KMS-11 (cell line): ENCODE data around the gene LRRTM4.

Experiments
- H2AFZ ChIP-seq: fragments of 200-600 bp; sonication (generic); 2 replicates; pipeline ENCODE4 v1.6.1; 2016; ENCODE audit warnings: antibody characterized with exemption, mixed run types, low read depth
- H3K27ac ChIP-seq: fragments of 200-600 bp; sonication (generic); 2 replicates; pipeline ENCODE4 v1.6.1; 2016; ENCODE audit warnings: mild to moderate bottlenecking, mixed run types
- H3K27me3 ChIP-seq: fragments of 200-600 bp; sonication (generic); 2 replicates; pipeline ENCODE4 v1.6.1; 2017; ENCODE audit warnings: mild to moderate bottlenecking, low read depth, mixed run types, moderate library complexity; ENCODE audit not compliant: insufficient read depth
- H3K36me3 ChIP-seq: fragments of 200-600 bp; sonication (generic); 2 replicates; pipeline ENCODE4 v1.6.1; 2017; ENCODE audit warnings: mild to moderate bottlenecking, mixed run types; ENCODE audit not compliant: insufficient read depth
- H3K4me1 ChIP-seq: fragments of 200-600 bp; sonication (generic); 2 replicates; pipeline ENCODE4 v1.6.1; 2016; ENCODE audit warnings: mild to moderate bottlenecking, low read depth, mixed run types; ENCODE audit not compliant: poor library complexity, severe bottlenecking
- H3K4me2 ChIP-seq: fragments of 200-600 bp; sonication (generic); 2 replicates; pipeline ENCODE4 v1.7.0; 2016; ENCODE audit warnings: mild to moderate bottlenecking, mixed run types
- H3K4me3 ChIP-seq: fragments of 200-600 bp; sonication (generic); IDR thresholded peaks from 2 replicates; pipeline ENCODE4 v1.6.1; 2017; ENCODE audit warnings: low read depth, low read length, mixed read lengths; ENCODE audit not compliant: insufficient read depth
- H3K79me2 ChIP-seq: fragments of 200-600 bp; sonication (generic); 2 replicates; pipeline ENCODE4 v1.6.1; 2016; ENCODE audit warnings: low read depth, mixed run types; ENCODE audit not compliant: insufficient read depth
- H3K9ac ChIP-seq: fragments of 200-600 bp; sonication (generic); 2 replicates; pipeline ENCODE4 v1.6.1; 2016; ENCODE audit warnings: mild to moderate bottlenecking, mixed run types
- H4K20me1 ChIP-seq: fragments of 200-600 bp; sonication (generic); 2 replicates; pipeline ENCODE4 v1.6.1; 2016; ENCODE audit warnings: mild to moderate bottlenecking, mixed run types; ENCODE audit not compliant: insufficient read depth
- CTCF ChIP-seq: fragments of 200-600 bp; sonication (generic); conservative IDR thresholded peaks from 2 replicates; pipeline ENCODE4 v1.6.1; 2017; ENCODE audit warnings: low read depth, mild to moderate bottlenecking, antibody characterized with exemption, low read length, moderate library complexity, mixed read lengths

Gene LRRTM4

GRCh38 chr2:76997296-76997695 lies 524.9 kb downstream of the LRRTM4 start:
- H3K4me1 ChIP-seq: no peaks in the 10 kb centered on the region
- no peak for TF ChIP-seq CTCF
- no peak overlapping the region for H3K4me2 ChIP-seq
- H3K36me3 ChIP-seq: no peaks in the 10 kb centered on the region
- H3K79me2 ChIP-seq: no peaks in the 10 kb centered on the region
- H3K27me3 ChIP-seq: no peaks in the 10 kb centered on the region
- H3K9ac ChIP-seq: no peak overlapping the region
- H2AFZ ChIP-seq: no peak overlapping the region
- H3K4me3 ChIP-seq: no peak overlapping the region
- H4K20me1 ChIP-seq: no peaks in the 10 kb centered on the region
- H3K27ac ChIP-seq: no peak overlapping the region

GRCh38 chr2:76985387-76986136 lies 536.6 kb downstream of the LRRTM4 start:
- H3K27ac ChIP-seq: no peak overlapping the region
- H3K4me3 ChIP-seq: no peak overlapping the region
- H4K20me1 ChIP-seq: no peaks in the 10 kb centered on the region
- H3K4me1 ChIP-seq: no peaks in the 10 kb centered on the region
- no peak overlapping the region for H3K9ac ChIP-seq
- H3K27me3 ChIP-seq: no peaks in the 10 kb centered on the region
- no peak overlapping the region for H3K4me2 ChIP-seq
- no peaks in the 10 kb centered on the region for H3K36me3 ChIP-seq
- TF ChIP-seq CTCF: no peak
- H2AFZ ChIP-seq: no peak overlapping the region
- H3K79me2 ChIP-seq: no peaks in the 10 kb centered on the region

- H2AFZ ChIP-seq: no peak overlapping the region
- no peak overlapping the region for H3K4me2 ChIP-seq
- H3K36me3 ChIP-seq: no peaks in the 10 kb centered on the region
- no peak overlapping the region for H3K27ac ChIP-seq
- H3K9ac ChIP-seq: no peak overlapping the region
- no peak overlapping the region for H3K4me3 ChIP-seq
- H3K79me2 ChIP-seq: no peaks in the 10 kb centered on the region
- no peak for TF ChIP-seq CTCF
- H3K4me1 ChIP-seq: no peaks in the 10 kb centered on the region
- H3K27me3 ChIP-seq: no peaks in the 10 kb centered on the region
- no peaks in the 10 kb centered on the region for H4K20me1 ChIP-seq
Observed at GRCh38 chr2:76984359-76984758, 537.8 kb downstream of the LRRTM4 start.

- H3K27ac ChIP-seq: no peak overlapping the region
- no peaks in the 10 kb centered on the region for H3K36me3 ChIP-seq
- TF ChIP-seq CTCF: no peak
- no peak overlapping the region for H3K4me2 ChIP-seq
- H3K4me3 ChIP-seq: no peak overlapping the region
- H2AFZ ChIP-seq: no peak overlapping the region
- H4K20me1 ChIP-seq: no peaks in the 10 kb centered on the region
- no peaks in the 10 kb centered on the region for H3K4me1 ChIP-seq
- no peak overlapping the region for H3K9ac ChIP-seq
- H3K27me3 ChIP-seq: no peaks in the 10 kb centered on the region
- no peaks in the 10 kb centered on the region for H3K79me2 ChIP-seq
Observed at GRCh38 chr2:76980067-76980787, 541.9 kb downstream of the LRRTM4 start.
